GM18951 (cell line): ENCODE results near the gene MKNK2.
"Not testable (repeated sequence)": the region's sequence is repeated elsewhere in the genome, so short reads cannot be mapped to it uniquely, and the experiment has no call there.

Source experiments
- POLR2A ChIP-seq: IDR thresholded peaks from 4 replicates; pipeline ENCODE4 v1.6.1; 2011; ENCODE audit warnings: mild to moderate bottlenecking; ENCODE audit not compliant: insufficient read length, insufficient read depth; ENCODE audit errors: extremely low read depth
- in situ Hi-C: fragments of 300-500 bp; cut with MboI; formaldehyde crosslinking; loops from one replicate; pipeline ENCODE4 v1.12.0; 2022; ENCODE audit warnings: low sequenced_read_pairs, mixed read lengths, inconsistent platforms; ENCODE audit not compliant: unreplicated experiment

The MKNK2 gene

DNA sequence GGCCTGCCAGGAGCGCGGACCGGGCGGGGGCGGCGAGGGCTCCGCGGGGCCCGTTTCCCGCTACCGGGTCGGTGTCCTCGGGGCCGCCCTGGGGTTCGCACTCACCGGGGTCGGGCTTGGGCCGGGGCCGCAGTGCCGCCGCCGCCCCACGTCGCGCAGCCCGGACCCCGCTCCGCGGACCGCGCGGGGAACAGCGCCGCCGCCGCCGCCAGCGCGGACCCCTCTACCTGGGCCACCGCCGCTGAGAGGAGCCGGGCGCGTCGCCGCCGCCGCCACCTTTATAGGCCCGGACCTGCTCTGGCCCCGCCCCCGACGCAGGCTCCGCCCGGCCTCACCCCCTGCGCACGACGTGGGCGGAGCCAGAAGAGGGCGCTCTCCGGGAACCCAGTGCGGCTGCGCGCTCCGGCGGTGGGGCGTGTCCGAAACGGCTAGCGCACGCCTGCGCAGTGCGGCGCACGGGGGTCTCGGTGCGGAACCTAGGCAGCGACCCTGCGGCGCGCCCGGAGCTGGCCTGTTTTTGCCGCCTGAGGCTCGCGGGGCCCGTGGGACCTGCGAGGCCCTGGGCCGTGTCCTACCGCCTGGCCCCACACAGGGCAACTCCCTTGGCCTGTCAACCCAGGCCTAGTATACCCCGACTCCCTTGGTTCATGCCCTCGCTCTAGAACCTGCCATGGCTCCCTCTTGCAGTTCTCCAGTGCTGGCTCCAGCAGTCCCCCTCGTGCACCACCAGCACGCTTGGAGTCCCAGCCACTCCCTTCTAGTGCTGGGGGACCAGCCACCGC, at the start of gene MKNK2:
Gene MKNK2 (minus strand): TSS at position 254 of the 782 bp plus-strand sequence. CDS start 393 bp downstream, outside the sequence.
- TF ChIP-seq POLR2A = peak; percentile 100
- in situ Hi-C loops = no loop called here

DNA sequence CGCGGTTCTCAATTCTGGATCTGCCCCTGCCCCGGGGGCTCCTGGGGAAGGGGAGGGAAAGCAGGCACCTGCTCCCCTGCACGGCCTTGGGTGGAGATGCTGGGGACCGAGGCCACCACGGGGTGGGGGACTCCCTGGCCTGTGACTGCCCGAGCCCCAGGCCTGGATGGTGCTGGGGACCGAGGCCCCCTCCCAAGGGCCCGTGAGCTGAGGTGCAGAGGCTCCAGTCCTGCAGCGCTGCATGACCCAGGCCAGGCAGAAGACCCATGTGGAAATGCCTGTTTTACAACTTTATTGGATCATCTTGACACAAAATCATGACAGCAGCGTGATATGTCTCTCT, 49.6 kb upstream of the MKNK2 start:
- in situ Hi-C loops = no loop called here
- no peak for TF ChIP-seq POLR2A

DNA sequence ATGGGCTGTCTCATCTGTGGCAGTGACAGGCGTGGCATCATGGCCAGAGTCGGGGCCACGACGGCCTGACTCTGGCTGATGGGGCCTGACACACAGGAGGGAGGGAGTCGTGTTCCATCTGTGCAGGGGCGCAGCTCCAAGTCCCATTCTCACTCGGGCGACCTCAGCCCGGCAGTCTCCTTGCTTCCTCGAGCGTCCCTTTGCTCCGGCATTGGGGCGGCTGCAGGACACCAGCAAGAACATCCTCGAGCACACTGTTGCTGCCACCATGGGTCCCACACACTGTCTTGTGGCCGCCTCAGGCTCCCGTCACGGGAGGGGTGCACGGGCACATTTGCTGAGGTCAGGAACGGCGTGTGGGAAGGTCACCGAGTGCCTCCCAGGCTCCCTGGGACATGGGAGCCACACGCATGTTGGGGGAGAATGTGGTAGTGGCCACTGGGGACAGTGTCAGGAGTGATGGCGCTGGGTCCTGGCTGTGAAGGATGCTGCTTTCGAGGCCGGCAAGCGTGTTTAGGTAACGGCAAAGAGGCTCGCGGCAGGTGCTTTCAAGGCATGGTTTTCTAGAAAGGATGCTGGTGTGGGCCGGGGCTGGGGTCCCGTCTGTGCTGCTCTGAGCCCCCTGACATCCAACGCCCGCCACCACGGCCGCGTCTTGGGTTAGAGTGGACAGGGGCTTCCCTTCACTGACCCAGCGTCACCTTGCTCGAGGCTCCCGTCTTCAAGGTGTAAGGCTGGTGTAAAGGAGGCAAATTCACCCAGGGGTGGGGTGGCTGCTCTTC, 49.1 kb upstream of the MKNK2 start:
- TF ChIP-seq POLR2A = no peak
- in situ Hi-C loops = no loop called here

DNA sequence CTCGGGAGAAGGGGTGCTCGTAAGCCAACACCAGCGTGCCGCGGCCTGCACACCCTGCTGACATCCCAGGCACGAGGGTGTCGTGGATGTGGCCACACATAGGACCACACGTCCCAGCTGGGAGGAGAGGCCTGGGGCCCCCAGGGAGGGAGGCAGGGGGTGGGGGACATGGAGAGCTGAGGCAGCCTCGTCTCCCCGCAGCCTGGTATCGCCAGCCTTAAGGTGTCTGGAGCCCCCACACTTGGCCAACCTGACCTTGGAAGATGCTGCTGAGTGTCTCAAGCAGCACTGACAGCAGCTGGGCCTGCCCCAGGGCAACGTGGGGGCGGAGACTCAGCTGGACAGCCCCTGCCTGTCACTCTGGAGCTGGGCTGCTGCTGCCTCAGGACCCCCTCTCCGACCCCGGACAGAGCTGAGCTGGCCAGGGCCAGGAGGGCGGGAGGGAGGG, 48.0 kb upstream of the MKNK2 start:
- in situ Hi-C loops = no loop called here
- no peak for TF ChIP-seq POLR2A

DNA sequence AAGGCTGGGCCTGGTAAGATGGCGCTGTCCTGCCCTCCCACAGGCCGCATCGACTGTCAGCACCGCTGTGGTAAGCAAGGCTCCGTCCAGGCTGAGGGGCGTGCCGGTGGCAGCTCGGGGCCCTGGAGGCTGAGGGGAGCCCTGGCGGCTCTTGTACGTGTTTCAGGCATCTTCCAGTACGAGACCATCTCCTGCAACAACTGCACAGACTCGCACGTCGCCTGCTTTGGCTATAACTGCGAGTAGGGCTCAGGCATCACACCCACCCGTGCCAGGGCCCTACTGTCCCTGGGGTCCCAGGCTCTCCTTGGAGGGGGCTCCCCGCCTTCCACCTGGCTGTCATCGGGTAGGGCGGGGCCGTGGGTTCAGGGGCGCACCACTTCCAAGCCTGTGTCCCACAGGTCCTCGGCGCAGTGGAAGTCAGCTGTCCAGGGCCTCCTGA, 46.9 kb upstream of the MKNK2 start:
- in situ Hi-C loops = no loop called here

DNA sequence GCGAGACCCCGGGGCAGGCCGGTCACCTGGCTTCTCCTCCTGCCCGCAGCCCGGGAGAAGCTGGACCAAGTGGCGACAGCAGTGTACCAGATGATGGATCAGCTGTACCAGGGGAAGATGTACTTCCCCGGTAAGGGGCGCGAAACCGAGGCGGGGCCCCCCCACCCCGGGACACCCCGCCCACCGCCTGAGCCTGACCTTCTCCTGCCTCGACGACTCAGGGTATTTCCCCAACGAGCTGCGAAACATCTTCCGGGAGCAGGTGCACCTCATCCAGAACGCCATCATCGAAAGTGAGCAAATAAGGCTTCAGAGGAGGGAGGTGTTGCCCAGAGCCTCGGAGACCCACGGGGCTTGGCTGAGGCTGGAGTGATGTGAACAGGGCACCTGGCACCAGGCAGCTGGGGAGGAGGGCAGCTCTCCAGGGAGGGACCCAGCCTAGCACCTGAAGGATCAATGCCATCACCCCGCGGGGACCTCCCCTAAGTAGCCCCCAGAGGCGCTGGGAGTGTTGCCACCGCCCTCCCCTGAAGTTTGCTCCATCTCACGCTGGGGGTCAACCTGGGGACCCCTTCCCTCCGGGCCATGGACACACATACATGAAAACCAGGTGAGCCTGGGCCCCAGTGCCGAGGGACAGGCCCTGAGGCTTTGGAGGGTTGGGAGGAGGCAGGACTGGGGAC, 46.3 kb upstream of the MKNK2 start:
- in situ Hi-C loops = no loop called here
- TF ChIP-seq POLR2A = no peak

More for the DNA sequence above, 46.9 kb upstream of the MKNK2 start:
- TF ChIP-seq POLR2A = no peak

DNA sequence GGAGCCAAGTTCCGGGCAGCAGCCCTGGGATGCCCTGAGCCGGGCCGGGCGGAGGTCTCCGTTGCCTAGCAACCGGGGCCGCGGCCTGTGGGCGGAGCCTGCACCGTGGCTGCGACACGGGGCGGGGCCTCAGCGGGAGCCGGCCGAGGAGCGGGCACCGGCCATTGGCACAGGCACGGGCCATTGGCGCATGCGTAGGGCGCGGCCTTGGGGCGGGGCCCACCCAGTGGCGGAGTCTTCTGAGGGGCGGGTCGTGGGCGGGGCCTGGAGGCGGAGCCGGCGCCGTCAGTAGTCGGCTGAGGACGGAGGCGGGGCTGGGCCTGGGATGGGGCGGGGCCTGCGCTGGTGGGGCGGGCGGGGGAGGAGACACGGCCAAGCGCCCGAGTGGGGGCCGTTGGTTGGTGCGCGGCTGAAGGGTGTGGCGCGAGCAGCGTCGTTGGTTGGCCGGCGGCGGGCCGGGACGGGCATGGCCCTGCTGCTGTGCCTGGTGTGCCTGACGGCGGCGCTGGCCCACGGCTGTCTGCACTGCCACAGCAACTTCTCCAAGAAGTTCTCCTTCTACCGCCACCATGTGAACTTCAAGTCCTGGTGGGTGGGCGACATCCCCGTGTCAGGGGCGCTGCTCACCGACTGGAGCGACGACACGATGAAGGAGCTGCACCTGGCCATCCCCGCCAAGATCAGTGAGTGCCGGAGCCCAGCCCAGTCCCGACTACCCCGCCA, 45.6 kb upstream of the MKNK2 start, which contains the start of gene IZUMO4:
Gene IZUMO4 (plus strand): TSS at position 436 of the 723 bp plus-strand sequence. CDS start 31 bp downstream, at position 467.
- TF ChIP-seq POLR2A = peak; percentile 39
- in situ Hi-C loops = no loop called here

DNA sequence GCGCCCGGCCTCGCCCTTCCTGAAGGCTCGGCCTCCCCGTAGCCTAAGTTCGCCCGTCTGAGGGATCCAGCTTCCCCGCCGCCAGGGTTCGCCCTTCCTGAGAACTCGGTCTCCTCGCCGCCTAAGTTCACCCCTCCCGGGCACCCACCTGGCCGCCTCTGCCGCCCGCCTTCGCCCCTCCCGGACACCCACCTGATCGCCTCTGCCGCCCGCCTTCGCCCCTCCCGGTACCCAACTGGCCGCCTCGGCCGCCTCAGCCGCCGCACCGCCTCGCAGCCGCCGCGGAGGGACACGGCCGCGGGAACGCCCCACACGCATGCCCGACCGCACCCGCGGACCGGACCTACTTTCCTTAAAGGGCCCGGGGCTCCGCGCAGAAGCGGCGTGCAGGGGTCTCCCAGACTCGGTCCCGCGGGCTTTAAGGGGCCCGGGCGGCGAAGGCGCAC, 45.0 kb upstream of the MKNK2 start, which contains the start of gene MOB3A:
Gene MOB3A (minus strand): TSS at position 293 of the 446 bp plus-strand sequence. CDS start 17,766 bp downstream, outside the sequence.
- peak; percentile 74 for TF ChIP-seq POLR2A
- in situ Hi-C loops = no loop called here

DNA sequence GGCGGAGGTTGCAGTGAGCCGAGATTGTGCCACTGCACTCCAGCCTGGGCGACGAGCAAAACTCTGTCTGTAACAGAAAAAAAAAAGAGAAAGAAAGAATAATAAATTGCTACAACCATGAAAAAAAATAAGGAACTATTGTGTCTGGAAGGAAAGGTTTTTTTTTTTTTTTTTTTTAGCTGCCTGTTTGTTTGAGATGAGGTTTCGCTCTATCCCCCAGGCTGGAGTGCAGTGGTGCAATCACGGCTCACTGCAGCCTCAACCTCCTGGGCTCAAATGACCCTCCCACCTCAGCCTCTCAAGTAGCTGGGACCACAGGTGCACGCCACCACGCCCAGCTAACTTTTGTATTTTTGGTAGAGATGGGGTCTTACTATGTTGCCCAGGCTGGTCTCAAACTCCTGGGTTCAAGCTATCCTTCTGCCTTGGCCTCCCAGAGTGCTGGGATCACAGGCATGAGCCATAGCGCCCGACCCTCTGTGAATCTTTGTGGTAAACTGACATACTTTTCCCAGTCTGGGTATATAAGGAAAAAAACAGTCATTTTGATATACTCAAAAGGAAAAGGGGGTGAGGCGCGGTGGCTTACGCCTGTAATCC, 41.0 kb upstream of the MKNK2 start:
- in situ Hi-C loops = not testable (repeated sequence)

DNA sequence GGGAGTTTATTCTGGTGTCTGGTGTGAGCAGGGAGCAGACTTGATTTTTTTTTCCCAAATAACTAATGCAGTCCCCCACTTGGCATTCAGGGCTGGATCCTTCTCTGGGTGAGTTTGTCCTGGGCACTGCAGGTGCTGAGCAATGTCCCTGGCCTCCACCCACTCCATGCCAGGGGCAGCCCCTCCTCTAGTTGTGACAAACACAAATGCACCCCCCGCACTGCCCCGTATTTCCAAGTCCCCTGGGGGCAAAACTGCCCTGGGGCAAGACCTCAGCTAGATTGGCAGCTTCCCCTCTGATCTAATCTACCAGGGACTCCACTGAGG, 38.6 kb upstream of the MKNK2 start:
- in situ Hi-C loops = no loop called here
- no peak for TF ChIP-seq POLR2A

DNA sequence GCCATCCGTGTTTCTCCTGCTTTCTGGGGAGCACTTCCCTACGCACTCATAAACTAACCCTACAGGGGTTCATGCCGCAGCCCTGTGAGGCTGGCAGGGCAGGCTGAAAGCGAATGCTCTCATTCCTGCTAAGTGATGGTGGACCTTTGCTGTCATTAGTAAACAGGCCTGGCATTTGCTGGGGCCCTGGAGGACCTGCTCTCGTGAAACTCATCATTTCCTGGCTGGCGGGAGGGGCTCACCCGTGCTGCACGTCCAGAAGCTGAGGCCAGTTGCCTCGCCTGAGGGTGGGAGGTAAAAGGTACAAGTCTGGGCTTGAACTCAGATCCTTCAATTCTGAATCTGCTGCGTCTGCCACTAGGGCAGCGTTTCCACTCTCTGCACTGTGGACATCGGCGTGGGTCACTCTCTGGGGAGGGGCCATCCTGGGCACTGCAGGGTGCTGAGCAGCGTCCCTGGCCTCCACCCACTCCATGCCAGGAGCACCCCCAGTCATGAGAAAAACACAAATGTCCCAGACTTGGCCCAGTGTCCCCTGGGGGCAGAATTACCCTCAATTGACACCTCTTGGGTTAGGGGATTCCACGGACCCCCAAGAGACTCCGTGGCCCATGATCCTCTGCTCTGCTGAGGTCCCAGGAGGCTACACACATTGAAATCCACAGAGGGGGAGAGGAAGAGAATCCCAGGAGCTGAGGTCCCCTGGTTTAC, 38.1 kb upstream of the MKNK2 start:
- peak; percentile 50 for TF ChIP-seq POLR2A
- in situ Hi-C loops = no loop called here

DNA sequence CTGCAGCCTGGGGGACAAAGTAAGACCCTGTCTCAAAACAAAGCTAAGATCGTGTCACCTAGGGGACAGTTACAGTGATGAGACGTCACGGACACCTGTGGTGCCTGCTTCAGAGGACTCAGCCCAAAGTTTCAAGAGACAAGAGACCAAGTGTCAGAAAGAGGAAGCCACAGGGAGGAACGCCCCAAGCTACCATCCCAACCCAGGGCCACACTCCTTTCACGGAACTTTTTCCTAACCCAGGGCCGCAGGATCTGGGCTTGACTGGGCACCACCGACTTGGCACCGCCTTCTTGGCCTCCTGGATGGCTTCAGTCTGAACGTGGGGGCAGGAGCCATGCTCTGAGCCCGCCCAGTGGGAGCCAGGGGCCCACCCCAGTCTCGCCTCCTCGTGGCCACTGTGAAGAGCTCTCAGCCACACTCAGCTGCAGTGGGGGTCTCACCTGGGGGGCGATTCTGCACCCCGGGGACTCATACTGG, 36.6 kb upstream of the MKNK2 start:
- peak; percentile 43 for TF ChIP-seq POLR2A
- in situ Hi-C loops = no loop called here
